Heart left ventricle (tissue), 16 donors: ENCODE results near the gene SS18. TPM values are rescaled to one million over a fixed set of nuclear protein-coding genes. Genes with fewer than 3 reads are reported as not detected.

Experiments used
- ATAC-seq, 4 donors: fragments of 200-7000 bp; cut with Tn5 transposase; one replicate each; pipeline ENCODE4 v1.9.1; 2020 to 2022; ENCODE audit warnings: moderate library complexity in 4 of 4, mild to moderate bottlenecking in 3 of 4, moderate number of reproducible peaks in 1 of 4
- DNase-seq, 5 donors: peaks; one replicate each; pipeline ENCODE4 v3.0.0-alpha.2; 2020
- H3K27ac ChIP-seq, 12 donors: fragments of 200-600 bp; sonication (generic) in 4 of 12; one replicate each; pipeline versions ENCODE4 v1.5.0 to v1.8.0; 2016 to 2022; ENCODE audit warnings: mild to moderate bottlenecking in 2 of 12
- H3K27me3 ChIP-seq, 9 donors: fragments of 200-600 bp; sonication (generic) in 2 of 9; one replicate each; pipeline versions ENCODE4 v1.5.1 to v1.8.0; 2016 to 2022; ENCODE audit warnings: mild to moderate bottlenecking in 3 of 9
- H3K36me3 ChIP-seq, 9 donors: fragments of 200-600 bp; sonication (generic) in 2 of 9; one replicate each; pipeline versions ENCODE4 v1.5.0 to v1.8.0; 2018 to 2022; ENCODE audit warnings: mild to moderate bottlenecking in 2 of 9
- H3K4me1 ChIP-seq, 12 donors: fragments of 200-600 bp; sonication (generic) in 4 of 12; one replicate each; pipeline versions ENCODE4 v1.5.0 to v1.8.0; 2016 to 2022; ENCODE audit warnings: mild to moderate bottlenecking in 3 of 12
- H3K4me3 ChIP-seq, 12 donors: fragments of 200-600 bp; sonication (generic) in 4 of 12; one replicate each; pipeline versions ENCODE4 v1.5.0 to v1.8.0; 2017 to 2022; ENCODE audit warnings: mild to moderate bottlenecking in 9 of 12, moderate library complexity in 4 of 12
- H3K9me3 ChIP-seq, 12 donors: fragments of 200-600 bp; sonication (generic) in 4 of 12; one replicate each; pipeline versions ENCODE4 v1.5.0 to v1.8.0; 2016 to 2022; ENCODE audit warnings: mild to moderate bottlenecking in 1 of 12
- CTCF ChIP-seq, 12 donors: fragments of 200-600 bp; sonication (generic) in 4 of 12; IDR thresholded peaks; one replicate each; pipeline versions ENCODE4 v1.5.0 to v1.8.0; 2018 to 2022; ENCODE audit warnings: antibody characterized with exemption in 12 of 12, mild to moderate bottlenecking in 5 of 12
- POLR2A ChIP-seq, 2 donors: fragments of 450-650 bp; IDR thresholded peaks; one replicate each; pipeline ENCODE4 v1.6.1; 2017; ENCODE audit warnings: antibody characterized with exemption in 2 of 2, mild to moderate bottlenecking in 2 of 2, moderate library complexity in 2 of 2
- WGBS, 4 donors: extraction: QIAGEN DNeasy Blood & Tissue Kit in 2 of 4; methylation state at CpG; one replicate each; pipeline versions ENCODE4 v1.1.5 to v1.1.7; 2013 to 2018; 5-methylcytosine and 5-hydroxymethylcytosine counted together
- intact Hi-C, 10 donors: fragments of 100-400 bp; cut with DNase I; formaldehyde crosslinking; loops; one replicate each; pipeline versions ENCODE4 v1.11.1 to v1.14.2; 2022
- polyA plus RNA-seq, 2 donors: library from polyadenylated mRNA; stranded (reverse); fragments of 200-250 nt; gene quantifications; one replicate each; pipeline ENCODE4 v1.2.3, GENCODE V29; 2013
- total RNA-seq, 9 donors: library from RNA; depleted of rRNA in 2 of 9; stranded (reverse); fragments of >200 nt in 2 of 9; fragmentation: NEBNext Ultra II Directional in 3 of 9; extraction: Animal tissue kit (Norgen Biotek cat#: 25700) in 3 of 9; gene quantifications; one replicate each; pipeline versions ENCODE4 v1.1.0 to v1.2.4, GENCODE V29; 2016 to 2023
- donor health status: ischemic (EF 13 %, LVEDD 7.1; RV severe dilation, severe dysfunction).
- donor health status: healthy with polysubstance abuse.
- donor health status: DM: no; HTN: yes; CAD: no.
- donor health status: DM: no; HTN: no; CAD: no.
- donor health status: ischemic (EF 25% LVEDD 6.9; RV normal size, moderate dysfunction).
- donor health status: ischemic (EF 25% LVEDD 5.7; RV mildly dilated, moderate dysfunction).
- donor health status: healthy.
- donor health status: DM: yes; HTN: yes; CAD: no.
- donor health status: ischemic (EF 35%, LVEDD 5.7; RV mildly dilated, moderate dysfunction).
- donor health status: nonischemic (EF 11% LVEDD 7.7; RV severe dilation, severe dysfunction).
- donor health status: DM: yes; HTN: yes; CAD: no.
- donor health status: PGD.
- donor health status: ischemic (EF 29% LVEDD 5.4; RV normal size, mild dysfunction).
- donor health status: nonischemic (EF 23%, LVEDD 6.1; RV moderate dilation, normal function).

The SS18 gene
- total and polyA plus RNA-seq, 11 donors: 14.4 to 60.5 (median 38.3) TPM

DNA sequence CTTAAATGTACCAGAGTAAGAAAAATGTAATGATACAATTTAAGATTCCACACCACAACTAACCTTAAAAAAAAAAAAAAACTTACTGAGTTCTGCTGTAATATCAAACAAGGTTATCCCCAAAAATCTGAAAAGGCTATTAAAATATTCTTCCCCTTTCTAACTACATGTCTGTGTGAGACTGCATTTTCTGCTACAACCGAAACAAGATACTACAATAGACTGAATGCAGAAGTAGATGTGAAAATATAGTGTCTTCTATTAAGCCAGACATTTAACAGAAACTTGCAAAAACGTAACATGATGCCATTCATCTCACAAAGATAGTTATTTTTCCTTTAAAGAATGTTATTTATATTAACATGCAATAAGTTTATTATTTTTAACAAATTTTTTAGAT lies 16.2 kb downstream of the SS18 start:
- 62 to 90% (median 87%) methylated on average over 2 of the region's 2 CpGs for WGBS, 4 donors
- Histone ChIP-seq H3K36me3 (peaks cover 0 to 85% (median 64%) of the 10 kb centered on the region in 9 donors), H3K4me1 (peaks cover 0 to 17% (median 6%) of the 10 kb centered on the region in 12 donors), H3K9me3 (peaks cover 0 to 19% (median 13%) of the 10 kb centered on the region in 12 donors), H3K27ac (no peak overlapping the region), H3K27me3 (no peaks in the 10 kb centered on the region), H3K4me3 (no peak overlapping the region)
- no peak for DNase-seq
- TF ChIP-seq CTCF (IDR thresholded peaks at IDR 0.05): no peak
- no peak for TF ChIP-seq POLR2A (IDR thresholded peaks at IDR 0.05)
- no peak for ATAC-seq
- intact Hi-C loops: no loop called here

GRCh38 chr18:26073758-26074157 lies 16.7 kb downstream of the SS18 start:
- DNase-seq (no peak), ATAC-seq (no peak)
- H3K9me3 ChIP-seq: peaks cover 0 to 19% (median 13%) of the 10 kb centered on the region in 12 donors
- intact Hi-C loops: no loop called here
- H3K27ac ChIP-seq: no peak overlapping the region
- TF ChIP-seq POLR2A (IDR thresholded peaks at IDR 0.05): no peak
- no peak for TF ChIP-seq CTCF (IDR thresholded peaks at IDR 0.05)
- H3K36me3 ChIP-seq: peaks cover 0 to 89% (median 64%) of the 10 kb centered on the region in 9 donors
- WGBS, 4 donors: 46 to 70% (median 62%) methylated on average over 2 of the region's 2 CpGs
- no peak overlapping the region for H3K4me3 ChIP-seq
- peaks cover 0 to 17% (median 6%) of the 10 kb centered on the region in 12 donors for H3K4me1 ChIP-seq
- no peaks in the 10 kb centered on the region for H3K27me3 ChIP-seq

- no peak for DNase-seq
- H3K36me3 ChIP-seq: peaks cover 0 to 92% (median 68%) of the 10 kb centered on the region in 9 donors
- ATAC-seq: no peak
- H3K27ac ChIP-seq: no peak overlapping the region
- no peak overlapping the region for H3K4me3 ChIP-seq
- peaks cover 0 to 17% (median 6%) of the 10 kb centered on the region in 12 donors for H3K4me1 ChIP-seq
- intact Hi-C loops: no loop called here
- WGBS, 4 donors: 95 to 99% (median 97%) methylated on average over 2 of the region's 2 CpGs
- H3K9me3 ChIP-seq: peaks cover 0 to 19% (median 13%) of the 10 kb centered on the region in 12 donors
- TF ChIP-seq CTCF (IDR thresholded peaks at IDR 0.05) (no peak), POLR2A (IDR thresholded peaks at IDR 0.05) (no peak)
- H3K27me3 ChIP-seq: no peaks in the 10 kb centered on the region
Observed at GRCh38 chr18:26071725-26072124, 18.7 kb downstream of the SS18 start.

DNA sequence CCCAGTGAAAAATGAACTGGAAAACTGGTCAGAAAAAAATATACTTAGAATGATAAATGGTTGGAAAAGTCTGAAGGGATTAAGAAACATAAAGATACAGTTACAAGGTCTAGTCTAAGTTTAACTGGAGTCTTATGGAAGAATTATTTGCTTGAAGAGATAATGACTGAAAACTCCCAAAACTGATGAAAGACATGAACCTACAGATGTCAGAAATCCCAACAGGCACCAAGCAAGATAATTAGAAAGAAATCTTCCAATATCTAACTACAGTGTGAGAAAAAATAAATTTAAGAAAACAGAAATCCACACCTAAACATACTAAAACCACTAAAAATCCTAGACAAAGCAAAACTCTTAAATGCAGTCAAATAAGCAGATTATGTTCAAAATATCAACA lies 19.4 kb downstream of the SS18 start:
- Histone ChIP-seq H3K9me3 (peaks cover 0 to 19% (median 13%) of the 10 kb centered on the region in 12 donors), H3K27me3 (no peaks in the 10 kb centered on the region), H3K4me1 (peaks cover 0 to 17% (median 6%) of the 10 kb centered on the region in 12 donors), H3K36me3 (peaks cover 0 to 92% (median 65%) of the 10 kb centered on the region in 9 donors), H3K4me3 (no peak overlapping the region), H3K27ac (no peak overlapping the region)
- intact Hi-C loops: no loop called here
- ATAC-seq (no peak), DNase-seq (no peak)
- TF ChIP-seq POLR2A (IDR thresholded peaks at IDR 0.05) (no peak), CTCF (IDR thresholded peaks at IDR 0.05) (no peak)
